Upper lobe of right lung (tissue), 1 donor: Measurements from ENCODE around the gene ADGRF3. TPM values are rescaled to one million over a fixed set of nuclear protein-coding genes. Genes with fewer than 3 reads are reported as not detected.
"Not testable (repeated sequence)": the region's sequence is repeated elsewhere in the genome, so short reads cannot be mapped to it uniquely, and the experiment has no call there.

ENCODE experiments used
- ATAC-seq: fragments of 200-7000 bp; cut with Tn5 transposase; one replicate; pipeline ENCODE4 v1.9.1; 2020; ENCODE audit warnings: mild to moderate bottlenecking, moderate library complexity
- DNase-seq: peaks from one replicate; pipeline ENCODE4 v3.0.0-alpha.2; 2020
- H3K27ac ChIP-seq: fragments of 200-600 bp; one replicate; pipeline ENCODE4 v1.8.0; 2022
- H3K27me3 ChIP-seq: fragments of 200-600 bp; one replicate; pipeline ENCODE4 v1.8.0; 2022; ENCODE audit warnings: mild to moderate bottlenecking
- H3K36me3 ChIP-seq: fragments of 200-600 bp; one replicate; pipeline ENCODE4 v1.8.0; 2022
- H3K4me1 ChIP-seq: fragments of 200-600 bp; one replicate; pipeline ENCODE4 v1.8.0; 2022
- H3K4me3 ChIP-seq: fragments of 200-600 bp; one replicate; pipeline ENCODE4 v1.8.0; 2022; ENCODE audit warnings: mild to moderate bottlenecking
- H3K9me3 ChIP-seq: fragments of 200-600 bp; one replicate; pipeline ENCODE4 v1.8.0; 2022
- intact Hi-C: fragments of 100-400 bp; cut with DNase I; formaldehyde crosslinking; loops from one replicate; pipeline ENCODE4 v1.11.0; 2022
- total RNA-seq: library from RNA; stranded (reverse); fragmentation: NEBNext Ultra II Directional; extraction: Animal tissue kit (Norgen Biotek cat#: 25700); gene quantifications from one replicate; pipeline ENCODE4 v1.2.1, GENCODE V29; 2021
- TF ChIP-seq, protein P1 (sequence below): fragments of 200-600 bp; IDR thresholded peaks from one replicate; pipeline ENCODE4 v1.8.0; 2022; ENCODE audit warnings: antibody characterized with exemption
- donor health status: DM: no; HTN: yes; CAD: no; lungs with severe emphysema.

The ADGRF3 gene
- total RNA-seq, 1 donor from 2014 or later = 0.17 TPM

DNA sequence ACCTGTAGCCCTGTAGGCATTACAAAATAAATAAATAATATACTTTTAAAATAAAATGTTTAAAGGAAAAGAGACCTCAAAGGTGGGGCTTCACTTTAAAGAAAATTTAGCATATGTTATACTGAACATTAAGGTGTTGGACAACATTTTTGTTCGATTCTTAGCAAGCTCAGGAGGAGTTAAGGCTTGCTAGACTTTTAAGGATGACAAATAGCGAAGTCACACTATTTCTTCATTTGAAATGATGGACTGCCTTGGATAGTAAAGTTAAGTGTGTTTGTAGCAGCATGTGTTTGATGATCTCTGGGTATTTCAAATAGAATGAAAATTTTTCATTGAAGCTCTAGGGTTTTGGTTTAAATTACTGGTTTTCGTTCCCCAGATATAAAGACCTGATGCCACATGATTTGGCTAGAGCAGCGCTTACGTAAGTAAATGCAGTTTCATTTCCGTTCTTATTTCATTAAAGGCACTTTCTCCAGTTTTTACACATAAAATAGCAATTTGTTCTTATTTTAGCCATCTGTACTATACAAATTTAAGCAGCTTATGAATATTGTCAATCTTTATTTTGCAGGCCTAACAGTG is 76.9 kb downstream of the ADGRF3 start:
- Histone ChIP-seq H3K27ac (peak overlapping the region; percentile 18), H3K27me3 (no peaks in the 10 kb centered on the region), H3K4me1 (peaks cover 21% of the 10 kb centered on the region), H3K9me3 (no peaks in the 10 kb centered on the region), H3K36me3 (peaks cover 11% of the 10 kb centered on the region), H3K4me3 (no peak overlapping the region)
- DNase-seq = no peak
- TF ChIP-seq, protein P1, sequence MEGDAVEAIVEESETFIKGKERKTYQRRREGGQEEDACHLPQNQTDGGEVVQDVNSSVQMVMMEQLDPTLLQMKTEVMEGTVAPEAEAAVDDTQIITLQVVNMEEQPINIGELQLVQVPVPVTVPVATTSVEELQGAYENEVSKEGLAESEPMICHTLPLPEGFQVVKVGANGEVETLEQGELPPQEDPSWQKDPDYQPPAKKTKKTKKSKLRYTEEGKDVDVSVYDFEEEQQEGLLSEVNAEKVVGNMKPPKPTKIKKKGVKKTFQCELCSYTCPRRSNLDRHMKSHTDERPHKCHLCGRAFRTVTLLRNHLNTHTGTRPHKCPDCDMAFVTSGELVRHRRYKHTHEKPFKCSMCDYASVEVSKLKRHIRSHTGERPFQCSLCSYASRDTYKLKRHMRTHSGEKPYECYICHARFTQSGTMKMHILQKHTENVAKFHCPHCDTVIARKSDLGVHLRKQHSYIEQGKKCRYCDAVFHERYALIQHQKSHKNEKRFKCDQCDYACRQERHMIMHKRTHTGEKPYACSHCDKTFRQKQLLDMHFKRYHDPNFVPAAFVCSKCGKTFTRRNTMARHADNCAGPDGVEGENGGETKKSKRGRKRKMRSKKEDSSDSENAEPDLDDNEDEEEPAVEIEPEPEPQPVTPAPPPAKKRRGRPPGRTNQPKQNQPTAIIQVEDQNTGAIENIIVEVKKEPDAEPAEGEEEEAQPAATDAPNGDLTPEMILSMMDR = no peak
- no peak for ATAC-seq
- intact Hi-C loops = no loop called here

- Histone ChIP-seq H3K4me1 (peaks cover 13% of the 10 kb centered on the region), H3K27ac (peak overlapping the region; percentile 18), H3K36me3 (peaks cover 18% of the 10 kb centered on the region)
- H3K9me3 ChIP-seq, ATAC-seq, H3K27me3 ChIP-seq, DNase-seq, H3K4me3 ChIP-seq, intact Hi-C loops: not testable (repeated sequence)
Observed at GRCh38 chr2:26268670-26269385, 77.8 kb downstream of the ADGRF3 start.

- Histone ChIP-seq H3K4me1 (peaks cover 7% of the 10 kb centered on the region), H3K4me3 (no peak overlapping the region), H3K27ac (no peak overlapping the region), H3K36me3 (peaks cover 24% of the 10 kb centered on the region), H3K9me3 (no peaks in the 10 kb centered on the region), H3K27me3 (no peaks in the 10 kb centered on the region)
- TF ChIP-seq, protein P1 = no peak
- no peak for ATAC-seq
- DNase-seq = no peak
- intact Hi-C loops = no loop called here
Observed at GRCh38 chr2:26268213-26268612, 78.4 kb downstream of the ADGRF3 start.

GRCh38 chr2:26258836-26259235 is 87.8 kb downstream of the ADGRF3 start:
- H3K27ac ChIP-seq, intact Hi-C loops, H3K27me3 ChIP-seq, DNase-seq, H3K9me3 ChIP-seq, H3K4me3 ChIP-seq, H3K4me1 ChIP-seq, ATAC-seq: not testable (repeated sequence)
- peaks cover 41% of the 10 kb centered on the region for H3K36me3 ChIP-seq

Other genes starting within 250 kb of the ADGRF3 start
- 1.9 TPM for gene GAREM2, start 173.7 kb downstream of the ADGRF3 start, total RNA-seq
- 118 TPM for gene HADHA, start 102.2 kb downstream of the ADGRF3 start, total RNA-seq
- 105 TPM for gene HADHB, start 101.8 kb downstream of the ADGRF3 start, total RNA-seq
- gene SELENOI, start 646 bp downstream of the ADGRF3 start, total RNA-seq = 14.8 TPM
- not detected for gene DRC1, start 55.1 kb upstream of the ADGRF3 start, total RNA-seq
- gene OTOF, start 131.3 kb upstream of the ADGRF3 start, total RNA-seq = 0.69 TPM